HL-60 (cell line): Measurements from ENCODE around the gene MMP19.

Experiments used
- CTCF ChIP-seq: IDR thresholded peaks from one replicate; pipeline ENCODE4 v1.5.1; 2011; ENCODE audit warnings: low read length, control low read depth, inconsistent platforms; ENCODE audit not compliant: insufficient read depth
- GABPA ChIP-seq: IDR thresholded peaks from 2 replicates; pipeline ENCODE4 v1.6.1; 2012; ENCODE audit warnings: low read depth
- POLR2AphosphoS5 ChIP-seq: IDR thresholded peaks from 2 replicates; pipeline ENCODE4 v1.6.1; 2012; ENCODE audit warnings: low read depth
- SPI1 ChIP-seq: IDR thresholded peaks from 2 replicates; pipeline ENCODE4 v1.6.1; 2012; ENCODE audit warnings: low read depth, mild to moderate bottlenecking, borderline replicate concordance

- TF ChIP-seq CTCF (no peak), GABPA (no peak), POLR2AphosphoS5 (no peak), SPI1 (no peak)
These were observed 52.8 kb downstream of the MMP19 start for GRCh38 chr12:55789893-55790292.
